SKM-1 (cell line): ENCODE results near the gene PON1.

Experiments used
- DNase-seq: peaks from one replicate; lab custom pipeline; 2025; ENCODE audit not compliant: unreplicated experiment; lab: John Stamatoyannopoulos, UW

PON1 gene

GRCh38 chr7:95317966-95318365 is 6.4 kb downstream of the PON1 start:
- no peak for DNase-seq

GRCh38 chr7:95317546-95317945 is 6.8 kb downstream of the PON1 start:
- DNase-seq, result no peak

- DNase-seq, result no peak
These were observed 7.7 kb downstream of the PON1 start for GRCh38 chr7:95316588-95316987.

- DNase-seq, result no peak
These were observed 11.8 kb downstream of the PON1 start for GRCh38 chr7:95312561-95312960.

GRCh38 chr7:95311389-95311788 is 12.9 kb downstream of the PON1 start:
- DNase-seq, result no peak

GRCh38 chr7:95309951-95310350 is 14.4 kb downstream of the PON1 start:
- DNase-seq, result no peak

- DNase-seq, result no peak
These were observed 19.3 kb downstream of the PON1 start for GRCh38 chr7:95304990-95305389.

- DNase-seq, result no peak
These were observed 21.1 kb downstream of the PON1 start for GRCh38 chr7:95303013-95303905.

- no peak for DNase-seq
These were observed 26.2 kb downstream of the PON1 start for GRCh38 chr7:95298091-95298490.

GRCh38 chr7:95297041-95297440 is 27.3 kb downstream of the PON1 start:
- no peak for DNase-seq

- no peak for DNase-seq
These were observed 27.9 kb downstream of the PON1 start for GRCh38 chr7:95296456-95296855.

- no peak for DNase-seq
These were observed 28.9 kb downstream of the PON1 start for GRCh38 chr7:95295397-95295796.

- DNase-seq, result no peak
These were observed 34.0 kb downstream of the PON1 start for GRCh38 chr7:95290166-95290830.

- no peak for DNase-seq
These were observed 38.2 kb downstream of the PON1 start for GRCh38 chr7:95286096-95286495.

GRCh38 chr7:95279417-95279816 is 44.9 kb downstream of the PON1 start:
- DNase-seq, result no peak

- DNase-seq, result no peak
These were observed 48.2 kb downstream of the PON1 start for GRCh38 chr7:95276114-95276513.

GRCh38 chr7:95269640-95270039 is 54.7 kb downstream of the PON1 start:
- no peak for DNase-seq

GRCh38 chr7:95267754-95268153 is 56.6 kb downstream of the PON1 start:
- no peak for DNase-seq

- no peak for DNase-seq
These were observed 58.7 kb downstream of the PON1 start for GRCh38 chr7:95265634-95266033.

GRCh38 chr7:95264363-95264891 is 59.9 kb downstream of the PON1 start:
- no peak for DNase-seq

GRCh38 chr7:95263785-95264362 is 60.5 kb downstream of the PON1 start:
- no peak for DNase-seq

- DNase-seq, result no peak
These were observed 61.5 kb downstream of the PON1 start for GRCh38 chr7:95262875-95263274.
